Measurements from ENCODE around the gene KCNT1.

Gene KCNT1

GRCh38 chr9:135719472-135719871 lies 17.5 kb downstream of the KCNT1 start:
- DNase-seq (ENCODE audit: low read depth): no peak
- no peak overlapping the region for H3K4me3 ChIP-seq (ENCODE audit: low read depth, low read length)
- no peak for TF ChIP-seq CTCF (IDR thresholded peaks at IDR 0.05; ENCODE audit: control insufficient read depth, extremely low read depth, insufficient read depth)

- no peak for TF ChIP-seq CTCF (IDR thresholded peaks at IDR 0.05; ENCODE audit: control insufficient read depth, extremely low read depth, insufficient read depth)
- DNase-seq (ENCODE audit: low read depth): no peak
- H3K4me3 ChIP-seq (ENCODE audit: low read depth, low read length): no peak overlapping the region
Observed at GRCh38 chr9:135722365-135722764, 20.4 kb downstream of the KCNT1 start.

- no peak for DNase-seq (ENCODE audit: low read depth)
- no peak overlapping the region for H3K4me3 ChIP-seq (ENCODE audit: low read depth, low read length)
- TF ChIP-seq CTCF (IDR thresholded peaks at IDR 0.05; ENCODE audit: control insufficient read depth, extremely low read depth, insufficient read depth): no peak
Observed at GRCh38 chr9:135724186-135724787, 22.3 kb downstream of the KCNT1 start.

GRCh38 chr9:135726138-135726853 lies 24.3 kb downstream of the KCNT1 start:
- H3K4me3 ChIP-seq (ENCODE audit: low read depth, low read length): no peak overlapping the region
- DNase-seq (ENCODE audit: low read depth): no peak
- 0 out of 2 replicates have a peak, but pooled peaks have one; percentile 6 for TF ChIP-seq CTCF (IDR thresholded peaks at IDR 0.05; ENCODE audit: control insufficient read depth, extremely low read depth, insufficient read depth)

GRCh38 chr9:135727257-135727875 lies 25.4 kb downstream of the KCNT1 start:
- DNase-seq (ENCODE audit: low read depth): no peak
- H3K4me3 ChIP-seq (ENCODE audit: low read depth, low read length): no peak overlapping the region
- TF ChIP-seq CTCF (IDR thresholded peaks at IDR 0.05; ENCODE audit: control insufficient read depth, extremely low read depth, insufficient read depth): no peak

GRCh38 chr9:135728436-135729110 lies 26.6 kb downstream of the KCNT1 start:
- no peak for DNase-seq (ENCODE audit: low read depth)
- TF ChIP-seq CTCF (IDR thresholded peaks at IDR 0.05; ENCODE audit: control insufficient read depth, extremely low read depth, insufficient read depth): no peak
- H3K4me3 ChIP-seq (ENCODE audit: low read depth, low read length): no peak overlapping the region

All from LNCaP clone FGC (cell line).